Skeletal muscle cell (primary cell): ENCODE measurements around the gene PIGT.

ENCODE experiments used
- DNase-seq: peaks from one replicate; pipeline ENCODE4 v3.0.0-alpha.2; 2010; ENCODE audit warnings: low read depth
- H3K4me3 ChIP-seq: 2 replicates; pipeline ENCODE4 v1.5.1; 2011; ENCODE audit warnings: low read depth, mild to moderate bottlenecking, control low read depth, low read length, moderate library complexity

PIGT gene

GRCh38 chr20:45415822-45416637 lies at the start of gene PIGT:
Gene PIGT, plus strand, starts transcription at chr20:45416141. Its CDS starts 16 bp downstream, at chr20:45416157.
- peak within 1 kb of the TSS; percentile 85 for H3K4me3 ChIP-seq
- peak; percentile 25 for DNase-seq

- no peak for DNase-seq
- no peak overlapping the region for H3K4me3 ChIP-seq
Observed at GRCh38 chr20:45366192-45366591, 49.7 kb upstream of the PIGT start.

GRCh38 chr20:45366631-45367030 lies 49.3 kb upstream of the PIGT start:
- DNase-seq: no peak
- H3K4me3 ChIP-seq: no peak overlapping the region

DNA sequence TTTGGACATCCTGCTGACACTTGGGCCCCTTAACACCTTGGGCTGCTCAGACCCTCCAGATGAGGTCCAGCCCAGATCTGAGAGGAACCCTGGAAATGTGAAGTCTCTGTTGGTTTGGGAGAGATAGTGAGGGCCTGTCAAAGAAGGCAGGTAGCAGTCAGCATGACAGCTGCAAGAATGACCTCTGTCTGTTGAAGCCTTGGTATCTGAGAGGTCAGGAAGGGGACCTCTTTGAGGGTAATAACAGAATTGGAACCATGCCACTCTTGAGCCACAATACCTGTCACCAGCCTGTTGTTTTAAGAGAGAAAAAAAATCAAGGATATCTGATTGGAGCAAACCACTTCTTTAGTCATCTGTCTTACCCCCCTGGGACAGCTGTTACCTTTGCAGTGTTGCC lies 48.8 kb upstream of the PIGT start:
- no peak overlapping the region for H3K4me3 ChIP-seq

DNA sequence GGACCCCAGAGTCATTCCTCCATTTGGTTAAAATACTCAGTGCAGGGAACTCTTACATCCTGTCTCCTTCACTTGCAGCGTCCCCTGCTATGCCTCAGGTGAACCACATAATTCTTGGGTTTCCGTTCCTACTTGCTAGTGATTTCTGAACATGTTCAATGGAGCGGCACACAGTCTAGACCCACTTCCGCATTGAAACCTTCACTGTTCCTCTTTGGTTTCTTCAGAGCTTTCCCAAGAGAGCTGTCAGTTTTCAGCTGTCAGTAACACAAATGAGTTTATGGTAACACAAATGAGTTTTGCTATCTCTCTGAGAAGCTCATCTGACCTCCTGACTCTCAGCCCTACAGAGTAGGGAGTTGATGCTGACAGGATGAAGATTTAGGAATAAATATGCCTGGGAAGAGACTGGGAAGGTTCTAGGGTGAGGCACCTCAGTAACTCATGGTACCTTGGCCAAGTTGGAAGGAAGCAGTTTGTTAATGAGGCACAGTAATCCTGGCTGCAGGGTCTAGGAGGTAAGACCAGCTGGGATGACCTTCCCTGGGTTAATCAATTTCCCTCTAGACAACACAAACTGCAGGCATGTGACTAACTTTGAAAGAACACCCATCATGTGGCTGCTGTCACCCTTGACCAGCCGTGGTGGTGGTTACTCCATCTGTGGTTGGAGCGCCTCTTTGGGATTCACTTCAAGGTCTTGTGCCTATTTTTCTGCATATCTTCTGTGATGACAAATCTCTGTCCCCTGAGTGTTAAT lies 47.5 kb upstream of the PIGT start:
- no peak overlapping the region for H3K4me3 ChIP-seq
- no peak for DNase-seq

More for the DNA sequence above, 48.8 kb upstream of the PIGT start:
- no peak for DNase-seq

- no peak for DNase-seq
- H3K4me3 ChIP-seq: no peak overlapping the region
Observed at GRCh38 chr20:45370571-45371160, 45.3 kb upstream of the PIGT start.

- no peak for DNase-seq
- H3K4me3 ChIP-seq: no peak overlapping the region
Observed at GRCh38 chr20:45372241-45372640, 43.7 kb upstream of the PIGT start.

DNA sequence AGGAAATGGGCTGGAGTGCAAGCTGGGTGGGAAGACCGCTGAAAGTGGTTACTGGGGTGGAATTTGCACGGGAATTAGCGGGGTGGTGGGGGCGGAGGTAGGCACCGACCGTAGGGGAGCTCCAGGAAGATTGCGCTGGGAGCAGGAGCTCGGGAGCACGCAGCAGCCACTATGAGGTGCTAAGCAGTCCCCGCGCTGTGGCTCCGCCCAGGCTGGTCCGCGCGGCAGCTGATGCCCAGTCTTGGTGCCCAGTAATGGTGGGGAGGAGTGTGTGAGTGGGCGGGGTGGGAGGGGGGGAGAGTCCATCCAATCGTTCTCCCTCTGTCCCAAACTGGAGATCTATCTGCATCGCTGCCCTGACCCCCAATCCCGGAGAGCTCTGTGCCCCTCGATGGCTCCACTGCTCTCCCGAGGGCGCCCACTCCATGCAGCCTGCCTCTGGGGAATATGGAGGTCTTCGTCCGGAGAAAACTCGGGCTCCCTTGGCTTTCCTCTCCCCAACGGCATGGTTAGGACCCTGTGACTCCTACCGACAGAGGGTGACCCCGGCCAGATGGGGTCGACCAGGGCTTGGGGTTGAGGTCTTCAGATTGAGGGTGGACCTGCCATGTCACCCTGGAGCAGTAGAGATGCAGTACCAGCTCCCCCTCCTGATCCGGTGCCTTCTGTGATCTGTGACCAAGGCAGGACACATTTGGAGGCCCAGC lies 43.1 kb upstream of the PIGT start:
- no peak for DNase-seq
- no peak overlapping the region for H3K4me3 ChIP-seq

GRCh38 chr20:45373353-45374100 lies 42.4 kb upstream of the PIGT start:
- H3K4me3 ChIP-seq: peak overlapping the region; percentile 46
- DNase-seq: no peak

GRCh38 chr20:45374101-45374467 lies 41.9 kb upstream of the PIGT start:
- peak overlapping the region; percentile 46 for H3K4me3 ChIP-seq
- no peak for DNase-seq

- DNase-seq: no peak
- H3K4me3 ChIP-seq: no peak overlapping the region
Observed at GRCh38 chr20:45374966-45375365, 41.0 kb upstream of the PIGT start.

DNA sequence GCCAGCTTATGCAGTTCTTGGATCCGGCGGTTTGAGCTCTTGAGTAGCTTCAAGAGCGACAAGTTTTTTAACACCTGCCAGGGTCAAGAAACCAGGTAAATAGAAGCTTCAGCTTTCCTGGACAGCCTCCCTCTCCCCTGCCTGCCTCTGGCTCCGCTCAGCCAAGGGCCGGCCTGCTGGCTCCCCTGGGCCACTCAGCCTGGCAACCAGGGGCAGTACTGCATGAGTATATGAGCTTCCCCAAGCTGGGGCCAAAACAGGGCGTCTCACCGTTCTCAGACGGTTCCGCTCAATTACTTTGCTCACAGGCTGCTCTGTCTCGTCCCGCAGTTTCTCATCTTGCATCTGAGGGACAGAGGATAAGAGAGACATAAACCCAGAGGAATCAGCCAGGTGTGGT lies 38.7 kb upstream of the PIGT start:
- H3K4me3 ChIP-seq: no peak overlapping the region
- DNase-seq: no peak

DNA sequence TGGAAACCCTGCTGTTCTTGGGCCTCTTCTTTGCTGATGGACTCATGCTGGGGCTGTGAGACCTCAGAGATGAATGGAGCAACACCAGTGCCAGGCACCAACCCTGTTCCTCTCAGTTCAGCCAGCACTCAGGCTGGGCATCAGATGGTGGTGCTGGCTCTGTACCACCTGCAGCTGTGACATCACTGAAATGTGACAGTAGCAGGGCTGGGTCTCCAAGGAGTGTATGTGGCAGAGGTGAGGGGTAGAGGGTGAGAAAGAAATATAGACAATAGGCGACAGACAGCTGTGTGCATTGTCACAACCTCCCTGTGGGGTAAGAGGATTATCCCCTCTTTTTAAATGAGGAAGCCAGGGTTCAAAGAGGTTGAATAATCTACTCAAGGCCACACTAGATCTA lies 37.8 kb upstream of the PIGT start, which contains the start of gene TP53TG5:
Gene TP53TG5 (minus strand): TSS at position 135 of the 400 bp plus-strand sequence. CDS start 89 bp downstream, at position 46.
- H3K4me3 ChIP-seq: no peak within 1 kb of the TSS
- DNase-seq: no peak

DNA sequence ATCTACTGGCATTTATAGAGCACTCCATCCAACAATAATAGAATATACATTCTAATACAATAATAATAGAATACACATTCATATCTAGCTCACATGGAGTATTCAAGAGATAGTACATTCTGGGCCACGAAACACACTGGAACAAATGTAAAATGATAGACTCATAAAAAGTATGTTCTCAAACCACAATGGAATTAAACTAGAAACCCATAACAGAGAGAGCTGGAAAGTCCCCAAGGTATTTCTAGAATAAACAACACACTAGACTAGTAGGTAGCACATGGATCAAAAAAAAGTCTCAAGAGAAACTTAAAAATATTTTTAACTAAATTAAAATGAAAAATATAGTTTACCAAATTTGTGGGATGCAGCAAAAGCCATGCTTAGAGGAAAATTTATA lies 28.7 kb upstream of the PIGT start:
- no peak for DNase-seq
- H3K4me3 ChIP-seq: no peak overlapping the region

DNA sequence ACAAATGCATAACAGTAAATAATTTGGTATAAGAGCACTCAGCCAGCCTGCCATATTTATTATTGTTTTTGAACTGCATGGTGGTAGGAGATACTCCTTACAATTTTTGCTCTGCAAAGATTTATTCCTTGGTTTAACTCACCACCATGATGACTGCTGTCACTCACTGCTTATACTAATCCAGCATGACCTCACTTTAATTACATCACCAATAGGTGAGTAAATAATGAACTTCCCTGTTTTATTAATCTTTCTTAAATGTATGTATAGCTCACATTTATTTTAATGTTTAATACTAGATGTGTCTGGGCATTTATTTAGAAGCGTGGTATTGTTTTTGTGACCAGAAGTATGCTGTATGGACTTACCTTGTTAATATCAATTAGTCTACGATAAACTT lies 25.0 kb upstream of the PIGT start:
- no peak overlapping the region for H3K4me3 ChIP-seq
- DNase-seq: no peak

DNA sequence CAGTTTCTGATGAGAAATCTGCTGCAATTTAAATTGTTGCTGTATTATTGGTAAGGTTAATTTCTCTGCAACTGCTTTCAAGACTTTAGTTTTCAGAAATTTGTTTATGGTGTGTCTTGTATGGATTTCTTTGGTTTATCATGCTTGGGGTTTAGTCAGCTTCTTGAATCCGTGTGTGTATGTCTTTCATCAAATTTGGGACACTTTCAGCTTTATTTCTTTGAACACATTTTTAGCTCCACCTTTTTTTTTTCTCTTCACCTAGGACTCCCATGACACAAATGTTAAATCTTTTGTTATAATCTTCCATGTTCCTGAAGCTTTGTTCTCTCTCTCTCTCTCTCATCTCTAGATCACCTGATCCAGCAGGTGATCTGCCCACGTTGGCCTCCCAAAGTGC lies 24.4 kb upstream of the PIGT start:
- no peak overlapping the region for H3K4me3 ChIP-seq
- no peak for DNase-seq

DNA sequence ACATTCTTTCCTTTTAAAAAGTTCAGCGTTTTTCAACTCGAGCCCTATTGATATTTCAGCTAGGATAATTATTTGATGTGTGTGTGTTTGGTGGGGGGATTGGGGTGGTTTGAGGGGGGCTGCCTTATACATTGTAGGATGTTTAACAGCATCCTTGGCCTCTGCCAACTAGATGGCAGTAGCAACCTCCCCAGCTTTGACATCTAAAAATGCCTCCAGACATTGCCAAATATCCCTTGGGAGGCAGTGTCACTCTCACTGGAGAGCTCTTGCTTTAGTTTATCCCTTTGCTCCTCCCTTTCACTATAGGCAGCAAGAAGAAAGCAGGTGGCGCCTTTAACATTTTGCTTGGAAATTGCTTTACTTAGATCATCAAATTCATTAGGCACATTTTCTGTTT lies 23.2 kb upstream of the PIGT start:
- DNase-seq: no peak
- H3K4me3 ChIP-seq: no peak overlapping the region

GRCh38 chr20:45394221-45395113 lies 21.5 kb upstream of the PIGT start:
- no peak for DNase-seq
- H3K4me3 ChIP-seq: no peak overlapping the region
